IPS DF 6.9 (cell line): ENCODE data around the gene IL33.

Experiments
- DNase-seq: peaks from one replicate; pipeline ENCODE4 v3.0.0-alpha.2; 2013; ENCODE audit warnings: low read depth, low spot score
- H3K27ac ChIP-seq: one replicate; pipeline ENCODE4 v1.5.1; 2013; ENCODE audit warnings: low read length, control low read depth
- H3K27me3 ChIP-seq: 2 replicates; pipeline ENCODE4 v1.6.1; 2013; ENCODE audit warnings: mild to moderate bottlenecking, low read length; ENCODE audit not compliant: control insufficient read depth, insufficient read depth
- H3K36me3 ChIP-seq: 2 replicates; pipeline ENCODE4 v1.6.1; 2013; ENCODE audit warnings: low read length; ENCODE audit not compliant: control insufficient read depth, insufficient read depth
- H3K4me1 ChIP-seq: 2 replicates; pipeline ENCODE4 v1.6.1; 2013; ENCODE audit warnings: low read length; ENCODE audit not compliant: control insufficient read depth, insufficient read depth
- H3K4me3 ChIP-seq: 2 replicates; pipeline ENCODE4 v1.5.1; 2013; ENCODE audit warnings: mild to moderate bottlenecking, low read length
- H3K9me3 ChIP-seq: 2 replicates; pipeline ENCODE4 v1.6.1; 2013; ENCODE audit warnings: low read length, inconsistent platforms; ENCODE audit not compliant: control insufficient read depth, insufficient read depth
- WGBS: extraction: QIAGEN DNeasy Blood & Tissue Kit; methylation state at CpG from one replicate; pipeline ENCODE4 v1.1.7; 2013; ENCODE audit warnings: mixed read lengths, missing lambda C conversion rate; ENCODE audit not compliant: insufficient read length, insufficient coverage; 5-methylcytosine and 5-hydroxymethylcytosine counted together

IL33 gene

DNA sequence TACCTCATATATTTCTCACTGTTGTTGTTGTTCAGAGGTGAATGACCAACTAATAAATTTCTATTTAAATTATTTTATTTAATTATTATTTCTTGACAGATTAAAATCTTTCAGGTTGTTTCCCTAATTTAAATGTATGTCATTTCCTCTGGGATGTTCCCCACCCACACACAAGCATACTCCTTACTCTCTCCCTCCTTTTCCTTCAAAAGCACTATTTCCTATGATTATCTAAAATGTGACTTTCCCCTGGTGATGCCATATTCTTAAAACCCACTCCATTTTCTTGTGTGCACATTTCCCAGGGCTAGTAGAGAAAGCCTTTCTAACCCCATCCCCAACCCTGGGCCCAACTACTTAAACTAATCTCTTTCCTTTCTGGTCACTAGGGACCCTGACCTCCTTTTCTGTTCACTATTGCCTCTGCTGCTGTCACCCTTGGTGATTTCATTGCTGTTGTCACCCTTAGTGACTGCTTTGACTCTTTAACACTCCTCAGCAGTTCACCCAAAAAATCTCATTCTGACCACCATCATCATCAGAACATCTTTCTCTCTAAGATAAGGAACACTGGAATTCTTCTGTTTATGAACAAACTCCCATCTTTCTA, 16.8 kb downstream of the IL33 start:
- DNase-seq: no peak
- Histone ChIP-seq H3K4me3 (no peak overlapping the region), H3K27ac (no peak overlapping the region), H3K27me3 (no peaks in the 10 kb centered on the region), H3K36me3 (no peaks in the 10 kb centered on the region), H3K9me3 (no peaks in the 10 kb centered on the region), H3K4me1 (no peaks in the 10 kb centered on the region)

DNA sequence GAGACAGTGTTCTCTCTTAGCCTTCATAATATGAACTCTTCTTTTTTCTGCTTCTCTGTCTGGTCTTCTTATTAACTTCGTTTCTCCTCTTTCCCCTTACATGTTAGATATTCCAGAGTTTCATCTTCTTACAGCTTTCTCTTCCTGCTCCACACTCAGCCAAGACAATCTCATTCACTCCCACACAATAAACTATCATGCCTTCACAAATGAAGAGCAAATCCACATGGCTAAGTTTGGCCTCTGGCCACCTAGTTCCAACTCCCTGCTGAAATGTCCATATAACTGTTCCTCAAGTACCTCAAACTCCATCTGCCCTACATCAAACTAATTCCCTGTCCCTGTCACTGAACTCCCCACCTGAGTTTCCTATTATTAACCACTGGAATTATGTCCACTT, 18.4 kb downstream of the IL33 start:
- Histone ChIP-seq H3K36me3 (no peaks in the 10 kb centered on the region), H3K27me3 (no peaks in the 10 kb centered on the region), H3K4me3 (no peak overlapping the region), H3K4me1 (no peaks in the 10 kb centered on the region), H3K9me3 (no peaks in the 10 kb centered on the region), H3K27ac (no peak overlapping the region)
- no CpG with 5 or more reads among the region's 1 CpG for WGBS
- no peak for DNase-seq

- H3K36me3 ChIP-seq: no peaks in the 10 kb centered on the region
- WGBS: no CpG with 5 or more reads among the region's 2 CpGs
- DNase-seq: no peak
These were observed 21.7 kb downstream of the IL33 start for GRCh38 chr9:6237267-6237666.

DNA sequence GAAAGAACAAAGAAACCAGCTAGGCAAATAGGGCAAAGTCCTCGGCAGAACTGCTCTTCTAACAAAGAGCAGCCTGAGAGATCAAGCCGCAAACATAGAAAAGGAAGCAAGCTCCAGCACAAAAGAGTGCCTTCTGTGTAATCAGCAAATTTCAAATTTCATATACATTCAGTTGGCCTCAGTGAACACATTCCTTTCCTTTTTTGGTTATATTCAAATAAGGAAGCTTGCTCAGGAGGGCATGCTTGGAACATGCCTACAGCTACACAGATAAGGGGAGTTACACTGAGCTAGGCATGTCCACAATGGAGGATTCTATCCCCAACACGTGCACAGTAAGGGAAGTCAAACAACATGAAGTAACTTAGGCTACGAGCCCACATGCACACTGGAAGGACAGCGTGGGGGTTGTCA, 23.4 kb downstream of the IL33 start:
- DNase-seq: no peak
- Histone ChIP-seq H3K36me3 (no peaks in the 10 kb centered on the region), H3K27me3 (no peaks in the 10 kb centered on the region), H3K4me1 (no peaks in the 10 kb centered on the region), H3K4me3 (no peak overlapping the region), H3K9me3 (no peaks in the 10 kb centered on the region), H3K27ac (no peak overlapping the region)
- WGBS: no CpG with 5 or more reads among the region's 5 CpGs

More at GRCh38 chr9:6237267-6237666, 21.7 kb downstream of the IL33 start:
- no peaks in the 10 kb centered on the region for H3K27me3 ChIP-seq
- no peak overlapping the region for H3K27ac ChIP-seq
- no peaks in the 10 kb centered on the region for H3K9me3 ChIP-seq
- no peaks in the 10 kb centered on the region for H3K4me1 ChIP-seq
- no peak overlapping the region for H3K4me3 ChIP-seq

DNA sequence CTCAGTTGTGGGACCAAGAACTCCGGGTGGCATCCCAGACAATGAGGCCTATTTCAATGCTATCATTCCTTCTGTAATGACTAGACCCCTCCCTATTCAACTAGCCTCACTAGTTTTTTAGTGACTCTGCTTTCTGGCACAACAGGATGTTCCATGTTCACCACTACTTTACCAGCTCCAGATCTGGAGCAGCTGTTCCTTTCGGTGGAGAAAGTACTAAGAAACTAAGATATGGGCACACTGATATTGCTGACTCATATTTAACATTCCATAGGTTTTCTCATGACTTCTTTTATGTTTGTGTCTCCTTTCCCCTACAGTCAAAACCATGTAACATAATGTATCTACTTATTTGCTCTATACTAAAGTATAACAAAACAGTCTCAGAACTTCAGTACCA, 24.1 kb downstream of the IL33 start:
- no peaks in the 10 kb centered on the region for H3K4me1 ChIP-seq
- H3K4me3 ChIP-seq: no peak overlapping the region
- no CpG with 5 or more reads among the region's 2 CpGs for WGBS
- no peaks in the 10 kb centered on the region for H3K27me3 ChIP-seq
- H3K27ac ChIP-seq: no peak overlapping the region
- no peak for DNase-seq
- H3K36me3 ChIP-seq: no peaks in the 10 kb centered on the region
- H3K9me3 ChIP-seq: no peaks in the 10 kb centered on the region

GRCh38 chr9:6243746-6244145, 28.1 kb downstream of the IL33 start:
- Histone ChIP-seq H3K36me3 (no peaks in the 10 kb centered on the region), H3K9me3 (no peaks in the 10 kb centered on the region), H3K27ac (no peak overlapping the region), H3K27me3 (no peaks in the 10 kb centered on the region), H3K4me3 (no peak overlapping the region), H3K4me1 (no peaks in the 10 kb centered on the region)
- DNase-seq: no peak

- Histone ChIP-seq H3K27ac (no peak overlapping the region), H3K4me1 (no peaks in the 10 kb centered on the region), H3K4me3 (no peak overlapping the region), H3K27me3 (no peaks in the 10 kb centered on the region), H3K9me3 (no peaks in the 10 kb centered on the region), H3K36me3 (no peaks in the 10 kb centered on the region)
- DNase-seq: no peak
- WGBS: no CpG with 5 or more reads among the region's 4 CpGs
These were observed 31.7 kb downstream of the IL33 start for GRCh38 chr9:6247266-6247665.

DNA sequence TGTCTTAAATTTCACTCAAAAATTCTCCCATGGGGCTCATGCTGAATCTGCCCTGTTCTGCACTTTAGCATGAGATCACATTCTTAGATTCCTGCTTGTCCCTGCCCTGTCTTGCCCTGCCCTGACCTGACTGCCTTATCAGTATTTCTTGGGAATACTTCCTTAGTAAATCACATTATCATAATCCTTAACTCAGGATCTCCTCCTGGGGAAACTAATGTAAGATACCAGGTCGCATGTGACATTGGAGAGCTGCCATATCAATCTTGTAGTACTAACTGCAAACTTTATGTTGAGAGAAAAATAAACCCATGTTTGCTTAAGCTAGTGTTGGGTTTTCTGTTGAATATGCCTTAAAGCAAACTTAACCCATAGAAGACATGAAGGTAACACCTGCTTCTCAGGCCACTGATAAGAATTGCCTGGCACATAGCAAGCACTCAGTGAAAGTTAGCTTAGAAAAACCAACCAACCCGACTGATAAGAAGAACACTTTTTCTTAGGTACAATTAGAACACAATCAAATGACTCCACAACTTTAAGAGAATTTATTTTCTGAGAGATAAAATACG, 53.3 kb downstream of the IL33 start:
- no peak overlapping the region for H3K27ac ChIP-seq
- no peaks in the 10 kb centered on the region for H3K9me3 ChIP-seq
- no peaks in the 10 kb centered on the region for H3K36me3 ChIP-seq
- no peaks in the 10 kb centered on the region for H3K4me1 ChIP-seq
- no peak for DNase-seq
- no peaks in the 10 kb centered on the region for H3K27me3 ChIP-seq
- WGBS: no CpG with 5 or more reads among the region's 3 CpGs
- no peak overlapping the region for H3K4me3 ChIP-seq

GRCh38 chr9:6270896-6271295, 55.3 kb downstream of the IL33 start:
- DNase-seq: no peak
- no peak overlapping the region for H3K4me3 ChIP-seq
- no peaks in the 10 kb centered on the region for H3K36me3 ChIP-seq
- no peaks in the 10 kb centered on the region for H3K4me1 ChIP-seq
- H3K27ac ChIP-seq: no peak overlapping the region
- H3K27me3 ChIP-seq: no peaks in the 10 kb centered on the region
- no peaks in the 10 kb centered on the region for H3K9me3 ChIP-seq
- WGBS: no CpG with 5 or more reads among the region's 1 CpG

GRCh38 chr9:6271508-6272228, 56.1 kb downstream of the IL33 start:
- no peak overlapping the region for H3K27ac ChIP-seq
- no peaks in the 10 kb centered on the region for H3K9me3 ChIP-seq
- no peak overlapping the region for H3K4me3 ChIP-seq
- no peak for DNase-seq
- no peaks in the 10 kb centered on the region for H3K36me3 ChIP-seq
- no CpG with 5 or more reads among the region's 3 CpGs for WGBS
- no peaks in the 10 kb centered on the region for H3K27me3 ChIP-seq
- H3K4me1 ChIP-seq: no peaks in the 10 kb centered on the region

DNA sequence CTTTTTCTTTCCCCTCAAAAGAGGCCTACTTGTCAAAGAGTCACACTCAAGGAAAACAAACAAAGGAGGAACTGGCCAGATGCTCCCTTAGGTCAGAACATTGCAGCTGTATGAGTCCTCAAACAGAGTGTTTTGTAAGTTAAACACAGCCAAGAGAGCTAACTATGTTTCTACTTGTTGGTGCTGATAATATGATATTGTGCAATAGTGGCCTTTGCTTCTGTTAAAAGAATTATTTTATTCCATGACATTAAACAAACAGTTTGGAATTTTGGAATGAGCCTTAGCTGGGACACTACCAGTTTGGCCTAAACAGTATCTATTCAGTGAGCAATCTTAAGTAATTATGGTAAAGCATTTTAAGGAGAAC, 56.6 kb downstream of the IL33 start:
- H3K27me3 ChIP-seq: no peaks in the 10 kb centered on the region
- H3K4me3 ChIP-seq: no peak overlapping the region
- H3K4me1 ChIP-seq: no peaks in the 10 kb centered on the region
- no peaks in the 10 kb centered on the region for H3K9me3 ChIP-seq
- DNase-seq: no peak
- no peak overlapping the region for H3K27ac ChIP-seq
- no peaks in the 10 kb centered on the region for H3K36me3 ChIP-seq
